NCI-H2196 (cell line): ENCODE measurements around the gene KANSL3.
"Not testable (repeated sequence)": the region's sequence is repeated elsewhere in the genome, so short reads cannot be mapped to it uniquely, and the experiment has no call there.

Experiments used
- DNase-seq: peaks from one replicate; lab custom pipeline; 2025; ENCODE audit not compliant: unreplicated experiment; lab: John Stamatoyannopoulos, UW

KANSL3 gene

GRCh38 chr2:96638144-96639121 lies at the start of gene KANSL3:
Gene KANSL3 (minus strand): TSS chr2:96638312. CDS start chr2:96637135, 1,177 bp downstream.
- DNase-seq, result peak; percentile 96

- no peak for DNase-seq
These were observed 49.2 kb upstream of the KANSL3 start for GRCh38 chr2:96687266-96687665.

- no peak for DNase-seq
These were observed 47.7 kb upstream of the KANSL3 start for GRCh38 chr2:96685577-96686459.

DNA sequence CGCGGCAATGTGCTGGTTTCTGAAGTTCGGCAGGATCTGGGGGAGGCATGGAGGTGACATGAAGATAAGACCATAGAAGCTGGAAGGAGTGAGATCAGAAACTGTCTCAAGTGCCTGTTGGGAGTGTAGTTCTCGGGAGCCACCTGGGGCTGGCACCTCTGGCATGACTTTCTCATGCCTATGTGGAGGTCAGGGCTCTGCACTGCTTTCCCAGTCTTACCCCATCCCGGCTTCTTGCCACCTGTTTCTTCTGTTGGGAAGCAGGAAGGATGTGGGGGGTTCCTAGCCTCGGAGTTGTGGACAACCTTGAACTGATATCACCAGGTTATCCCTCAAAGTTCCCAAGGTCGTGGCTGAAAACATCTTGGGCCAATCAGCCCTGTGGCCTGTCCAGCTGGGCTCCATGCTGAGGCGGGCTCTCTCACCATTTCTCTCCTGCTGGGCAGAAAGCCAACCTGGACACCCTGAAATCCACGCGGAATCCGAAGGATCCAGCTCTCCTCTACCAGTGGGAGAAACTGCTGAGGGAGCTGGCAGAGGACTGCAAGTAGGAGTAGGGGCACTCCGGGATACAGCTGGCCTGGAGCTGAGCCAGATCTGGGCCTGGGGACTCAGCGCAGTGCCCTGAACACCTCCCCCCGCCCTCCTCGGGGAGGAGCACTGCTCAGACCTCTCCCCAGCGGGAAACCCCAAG lies 46.9 kb upstream of the KANSL3 start:
- no peak for DNase-seq

DNA sequence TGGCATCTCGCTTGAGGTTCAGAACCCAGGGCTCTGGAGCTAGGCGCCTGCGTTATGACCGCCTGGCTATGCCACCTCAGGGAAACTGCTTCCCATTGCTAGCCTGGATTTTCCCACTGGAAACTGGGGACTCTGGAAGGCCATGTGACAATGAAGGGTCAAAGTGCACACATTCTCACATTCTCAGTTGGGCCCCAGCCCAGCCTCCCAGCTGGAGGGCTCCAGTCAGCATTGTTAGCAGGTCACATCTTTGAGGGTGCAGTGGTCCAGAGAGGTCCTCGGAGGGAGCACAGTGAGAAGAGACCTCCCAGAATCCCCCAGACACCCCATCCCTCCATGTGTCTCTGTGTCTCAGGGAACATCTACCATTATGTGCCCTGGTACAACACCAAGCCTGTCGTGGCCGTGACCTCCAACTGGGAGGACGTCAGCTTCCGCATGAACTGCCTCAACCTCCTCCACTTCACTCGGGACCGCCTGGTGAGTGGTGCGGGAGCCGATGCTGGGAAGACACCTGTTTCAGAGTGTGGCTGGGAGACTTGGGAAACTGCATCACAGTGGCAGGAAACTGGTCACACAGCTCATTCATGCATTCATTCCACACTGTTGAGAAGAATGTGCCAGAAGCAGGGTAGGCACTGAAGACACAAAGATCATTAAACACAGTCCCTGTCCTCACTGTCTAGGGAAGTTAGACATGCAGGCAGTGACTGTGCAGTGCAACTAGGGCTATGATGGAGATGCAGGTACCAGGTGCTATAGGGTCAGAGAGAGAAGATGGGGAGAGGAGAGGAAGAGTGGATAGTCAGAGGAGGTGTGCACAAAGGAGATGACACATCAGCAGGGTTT lies 46.1 kb upstream of the KANSL3 start:
- DNase-seq, result no peak

DNA sequence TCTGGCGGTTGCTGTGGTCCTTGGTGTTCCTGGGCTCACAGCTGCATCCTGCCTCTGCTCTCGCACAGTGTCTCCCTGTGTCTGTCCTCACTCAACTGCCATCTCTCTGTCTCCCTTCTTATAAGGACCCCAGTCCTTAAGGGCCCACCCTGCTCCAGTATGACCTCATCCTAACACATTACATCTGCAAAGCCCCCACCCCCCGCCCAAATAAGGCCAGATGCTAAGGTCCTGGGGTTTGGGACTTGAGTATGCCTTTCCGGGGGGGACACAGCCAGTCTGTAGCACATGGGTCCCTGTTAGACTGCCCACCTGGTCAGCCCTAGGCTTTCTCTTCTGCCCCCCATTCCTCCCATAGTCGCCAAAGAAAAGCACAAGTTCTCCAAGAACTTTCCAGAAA lies 45.2 kb upstream of the KANSL3 start:
- no peak for DNase-seq

GRCh38 chr2:96681540-96681939 lies 43.4 kb upstream of the KANSL3 start:
- no peak for DNase-seq

DNA sequence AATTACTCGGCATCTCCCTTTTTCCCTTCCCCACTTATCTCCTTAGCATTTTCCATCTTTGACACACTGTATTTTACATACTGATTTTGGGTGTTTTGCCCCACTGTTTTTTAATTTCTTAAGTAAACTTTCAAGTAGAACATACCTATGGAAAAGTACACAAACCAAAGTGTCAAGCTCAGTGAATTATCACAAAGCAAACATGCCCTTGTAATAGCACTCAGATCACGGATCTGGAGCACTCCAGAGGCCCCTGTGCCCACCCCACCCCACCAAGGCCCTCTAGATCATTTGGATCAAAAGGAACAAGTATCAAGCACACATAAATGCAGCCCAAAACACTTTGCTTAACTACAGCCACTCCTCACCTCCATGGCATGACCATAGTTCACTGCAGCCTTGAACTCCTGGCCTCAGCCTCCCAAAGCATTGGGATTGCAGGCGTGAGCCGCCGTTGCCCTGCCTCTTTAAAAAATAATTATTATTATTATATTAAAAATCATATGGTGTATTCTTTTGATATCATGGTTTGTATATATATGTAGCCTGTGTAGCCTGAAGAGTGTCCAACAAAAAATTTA lies 42.5 kb upstream of the KANSL3 start:
- DNase-seq, result no peak

DNA sequence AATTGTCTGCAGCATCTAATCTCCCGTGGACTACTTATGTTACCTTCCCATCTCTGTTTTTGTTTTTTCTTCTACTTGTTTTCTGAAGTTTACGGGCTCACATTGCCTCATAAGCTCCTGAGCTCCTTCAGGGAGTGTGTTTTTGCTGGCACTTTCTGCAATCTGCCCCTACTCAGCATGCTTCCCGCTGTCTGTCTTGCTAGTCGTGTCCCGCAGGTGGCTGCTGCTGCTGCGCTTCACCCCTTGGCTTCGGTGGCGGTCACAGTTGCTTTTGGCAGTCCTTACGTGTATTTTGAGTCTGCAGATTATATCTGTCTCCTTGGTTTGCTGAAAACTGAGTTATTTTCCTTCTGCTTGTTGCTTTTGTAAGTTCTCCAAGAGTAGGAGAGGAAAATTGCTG lies 41.7 kb upstream of the KANSL3 start:
- DNase-seq, result no peak

GRCh38 chr2:96669539-96670215 lies 31.6 kb upstream of the KANSL3 start:
- no peak for DNase-seq

GRCh38 chr2:96668771-96669170 lies 30.7 kb upstream of the KANSL3 start:
- DNase-seq, result no peak

- not testable (repeated sequence) for DNase-seq
These were observed 27.6 kb upstream of the KANSL3 start for GRCh38 chr2:96665717-96666116.

GRCh38 chr2:96665083-96665569 lies 27.0 kb upstream of the KANSL3 start:
- DNase-seq, result peak; percentile 10

- no peak for DNase-seq
These were observed 26.3 kb upstream of the KANSL3 start for GRCh38 chr2:96664366-96664925.

- DNase-seq, result peak; percentile 7
These were observed 25.7 kb upstream of the KANSL3 start for GRCh38 chr2:96663829-96664228.

- DNase-seq, result no peak
These were observed 25.1 kb upstream of the KANSL3 start for GRCh38 chr2:96663177-96663576.

GRCh38 chr2:96662360-96662759 lies 24.2 kb upstream of the KANSL3 start:
- no peak for DNase-seq

DNA sequence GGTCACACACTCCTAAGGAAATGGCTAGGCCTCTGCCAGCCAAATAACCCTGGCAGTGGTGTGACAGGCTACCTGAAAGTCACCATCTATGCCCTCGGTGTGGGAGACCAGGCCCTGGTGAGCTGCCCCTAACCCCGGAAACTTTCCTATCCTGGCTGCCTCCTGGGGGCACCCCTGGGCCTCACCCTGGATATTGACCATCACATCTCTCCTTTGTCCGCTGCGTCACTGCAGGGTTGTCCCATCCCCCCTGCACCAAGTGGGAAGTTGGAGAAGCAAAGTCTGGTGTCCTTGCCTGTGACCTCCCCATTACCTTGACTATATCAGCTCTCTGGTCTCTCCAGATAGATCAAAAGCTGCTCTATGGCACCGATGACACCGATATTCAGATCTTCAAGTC lies 23.2 kb upstream of the KANSL3 start:
- DNase-seq, result no peak

DNA sequence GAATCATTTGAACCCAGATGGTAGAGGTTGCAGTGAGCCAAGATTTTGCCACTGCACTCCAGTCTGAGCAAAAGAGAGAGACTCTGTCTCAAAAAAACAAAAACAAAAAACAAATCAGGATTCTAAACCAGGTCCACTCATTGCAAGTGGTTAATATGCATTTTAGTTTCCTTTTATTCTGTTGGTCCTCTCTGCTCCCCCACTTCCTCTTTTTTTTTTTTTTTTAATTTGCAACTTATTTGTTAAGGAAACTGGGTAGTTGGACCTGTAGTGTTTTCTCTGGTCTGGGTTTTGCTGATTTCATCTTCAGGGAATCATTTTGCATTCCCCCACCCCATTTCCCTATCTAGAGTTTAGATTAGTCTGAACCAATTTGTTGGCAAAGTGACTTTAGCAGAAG lies 18.4 kb upstream of the KANSL3 start:
- DNase-seq, result no peak
